NCI-H82 treated with DMSO at 0.1 percent for 48 hours (cell line): ENCODE measurements around the gene RTN1.
A peak's percentile ranks its signal among the peaks of the same experiment; 100 is the strongest.

Experiments used
- DNase-seq: peaks from one replicate; lab custom pipeline; 2025; ENCODE audit not compliant: unreplicated experiment; lab: John Stamatoyannopoulos, UW

RTN1 gene

DNA sequence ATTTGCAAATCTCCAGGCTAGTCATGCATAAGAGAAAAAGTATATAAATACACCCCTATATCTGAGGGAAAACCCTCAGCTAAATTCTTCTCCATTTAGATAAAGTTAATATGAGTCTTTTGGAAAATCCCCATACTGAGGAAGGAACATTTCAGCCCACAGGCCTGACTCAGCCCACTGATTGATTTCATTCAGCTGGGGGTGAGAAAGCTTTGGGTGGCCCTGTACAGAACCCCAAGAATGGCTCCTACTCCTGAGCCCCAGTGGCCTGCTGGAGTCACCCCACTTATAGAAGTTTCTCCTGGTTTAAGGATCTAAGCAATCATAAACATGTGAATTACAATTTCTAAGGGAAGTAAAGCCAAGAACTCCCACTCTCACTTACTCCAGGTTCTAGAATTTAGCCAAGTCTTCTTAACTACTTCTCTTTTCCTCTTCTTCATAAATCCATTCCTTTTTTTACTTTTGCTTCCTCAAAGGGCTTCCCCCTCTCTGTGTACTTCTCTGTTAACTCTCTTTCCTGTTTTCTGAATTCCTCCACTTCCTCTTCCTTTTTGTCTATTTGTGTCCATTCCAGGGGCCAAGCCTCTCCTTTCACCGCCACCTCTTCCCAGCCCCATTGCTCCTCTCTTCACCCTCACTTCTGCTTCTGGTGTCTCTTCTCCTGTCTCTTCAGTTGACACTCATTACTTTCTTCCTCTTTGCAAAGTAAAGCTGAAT, 21.0 kb downstream of the RTN1 start:
- no peak for DNase-seq

GRCh38 chr14:59848671-59849070, 21.9 kb downstream of the RTN1 start:
- no peak for DNase-seq

DNA sequence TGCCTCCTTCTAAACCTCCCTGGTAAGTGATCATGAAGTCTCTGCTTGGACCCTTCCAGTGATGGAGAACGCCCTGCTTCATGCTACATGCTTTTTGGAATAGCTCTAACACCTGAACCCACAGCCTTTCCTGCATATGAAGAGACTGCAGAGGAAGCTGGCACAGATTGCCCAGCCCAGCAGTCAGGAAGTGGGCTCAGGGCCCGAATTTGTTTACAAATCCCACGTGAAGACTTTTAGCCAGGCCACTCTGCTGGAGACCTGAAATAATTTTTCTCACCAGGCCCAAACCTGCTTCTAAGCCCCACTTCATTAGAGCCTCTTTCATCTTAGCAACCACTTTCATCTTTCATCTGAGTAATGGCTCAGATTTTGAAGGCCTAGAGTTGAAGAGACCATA, 22.9 kb downstream of the RTN1 start:
- DNase-seq = no peak

DNA sequence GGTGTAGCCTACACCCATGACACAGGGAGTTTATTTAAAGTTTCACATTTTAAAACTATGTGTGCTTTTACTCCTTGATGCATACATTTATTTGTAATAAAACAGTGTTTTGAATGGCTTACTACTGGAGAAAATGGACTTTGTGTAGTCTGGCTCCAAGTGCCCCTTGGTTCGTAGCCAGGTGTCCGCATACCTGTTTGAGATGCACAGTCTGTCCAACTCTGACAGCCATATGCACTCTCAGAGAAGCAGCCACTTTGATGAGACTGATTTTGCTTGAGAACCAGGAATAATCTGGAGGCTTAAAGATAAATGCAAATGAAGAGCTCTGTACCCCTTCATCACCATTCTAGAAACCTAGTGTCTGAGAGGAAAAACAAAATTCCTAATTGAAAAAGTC, 24.0 kb downstream of the RTN1 start:
- no peak for DNase-seq

DNA sequence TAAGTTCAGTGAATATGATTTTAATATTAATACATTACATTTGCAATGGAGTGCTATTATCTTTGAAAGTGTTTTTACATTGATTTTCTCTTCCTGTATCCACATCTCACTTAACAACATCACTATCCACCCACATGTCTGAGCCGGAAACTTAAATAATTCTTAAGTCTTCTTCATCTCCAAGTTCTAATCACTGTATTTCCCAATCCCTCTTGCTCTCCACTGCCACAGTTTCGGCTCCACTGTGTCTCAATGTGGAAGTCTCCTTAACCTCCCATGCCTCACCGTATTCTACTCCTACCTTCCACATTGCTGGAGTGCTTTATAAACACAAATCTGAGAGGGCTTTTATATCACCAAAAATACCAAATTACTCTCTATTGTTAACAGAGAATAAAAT, 25.3 kb downstream of the RTN1 start:
- DNase-seq = no peak

DNA sequence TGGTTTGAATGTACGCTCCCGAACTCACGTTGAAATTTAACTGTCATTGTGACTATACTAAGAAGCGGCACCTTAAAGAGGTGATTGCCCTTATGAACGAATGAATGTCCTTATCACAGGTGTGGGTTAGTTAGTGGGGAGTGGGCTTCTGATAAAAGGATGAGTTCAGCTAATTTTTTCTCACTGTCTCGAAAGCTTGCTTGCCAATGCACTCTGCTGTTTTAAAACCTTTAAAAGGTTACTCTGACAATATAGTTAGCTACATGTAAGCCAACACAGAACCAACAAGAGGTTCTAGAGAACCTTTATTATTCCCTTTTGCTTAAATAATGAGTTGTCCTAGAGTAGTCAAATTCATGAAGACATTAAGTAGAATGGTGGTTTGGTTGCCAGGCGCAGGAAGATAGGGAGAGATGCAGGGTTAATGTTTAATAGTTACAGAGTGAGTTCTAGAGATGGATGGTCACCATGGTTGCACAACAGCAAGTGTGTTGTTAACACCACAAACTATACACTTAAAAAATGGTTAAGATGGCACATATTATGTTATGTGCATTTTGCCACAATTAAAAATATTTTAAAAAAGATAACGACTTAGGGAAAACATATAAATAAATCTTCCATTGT, 26.3 kb downstream of the RTN1 start:
- DNase-seq = no peak

DNA sequence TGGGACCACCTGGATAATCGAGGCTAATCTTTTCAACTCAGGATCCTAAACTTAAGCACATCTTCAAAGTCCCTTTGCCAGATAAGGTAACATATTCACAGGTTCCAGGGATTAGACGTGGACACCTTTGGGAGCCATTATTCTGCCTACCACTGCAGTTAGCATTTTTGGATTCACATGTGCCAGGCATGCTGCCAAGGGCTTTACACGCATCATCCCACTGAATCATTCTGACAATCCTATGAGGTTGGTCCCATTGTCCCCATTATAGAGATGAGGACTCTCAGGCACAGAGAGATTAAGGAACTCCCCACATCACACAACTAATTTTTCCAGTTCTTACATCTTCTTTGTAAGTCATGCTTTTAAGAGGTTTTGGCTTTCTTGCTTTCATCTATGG, 34.5 kb downstream of the RTN1 start:
- DNase-seq = no peak

DNA sequence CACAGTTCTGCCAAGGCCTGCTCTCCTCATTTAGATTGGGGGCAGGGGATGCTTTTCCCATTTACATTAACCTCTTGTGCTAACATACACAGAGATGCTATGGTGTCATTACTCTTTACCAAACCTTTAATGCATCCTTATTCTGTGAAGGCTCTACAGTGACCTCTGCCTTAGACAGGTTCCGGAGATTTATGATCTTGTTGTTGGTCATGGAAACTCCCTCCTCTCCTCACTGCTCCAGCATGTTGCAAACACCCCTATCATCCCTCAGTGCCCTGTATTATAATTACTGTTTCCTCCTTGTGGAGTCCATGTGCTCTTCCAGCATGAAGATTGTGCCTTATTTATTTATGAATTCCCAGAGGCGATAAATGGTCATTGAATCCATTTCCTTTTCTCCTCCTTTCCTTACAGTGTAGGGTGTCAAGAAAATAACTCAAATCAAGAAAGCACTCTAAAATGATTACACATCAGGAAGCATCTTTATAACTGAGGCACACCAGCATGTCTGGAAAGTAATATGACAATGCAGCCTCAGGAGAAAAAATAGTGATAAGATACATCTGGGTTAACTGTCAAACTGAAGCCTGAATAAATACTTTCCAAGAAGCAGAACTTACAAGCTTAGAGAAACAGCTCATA, 37.8 kb downstream of the RTN1 start:
- DNase-seq = no peak

DNA sequence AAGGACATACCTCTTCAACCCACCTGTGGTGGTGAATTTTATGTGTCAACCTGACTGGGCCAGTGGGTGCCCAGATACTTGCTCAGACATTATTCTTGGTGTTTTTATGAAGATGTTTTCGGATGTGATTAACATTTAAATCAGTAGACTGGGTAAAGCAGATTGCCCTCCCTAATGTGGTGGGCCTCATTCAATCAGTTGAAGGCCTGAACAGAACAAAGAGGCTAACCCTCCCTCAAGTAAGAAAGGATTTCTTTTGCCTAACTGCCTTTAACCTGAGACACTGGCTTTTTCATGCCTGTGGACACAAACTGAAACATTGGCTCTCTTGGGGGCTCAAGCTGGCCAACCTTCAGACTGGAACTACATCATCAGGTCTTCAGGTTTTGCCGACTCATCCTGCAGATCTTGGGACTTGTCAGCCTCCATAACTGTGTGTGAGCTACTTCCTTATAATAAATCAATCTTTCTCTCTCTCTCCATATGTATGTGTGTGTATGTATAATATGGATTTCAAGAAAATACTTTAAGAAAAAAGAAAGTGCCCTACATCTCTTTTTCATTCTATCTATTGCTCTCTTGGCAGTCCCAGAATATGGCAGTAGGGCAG, 39.4 kb downstream of the RTN1 start:
- DNase-seq = no peak

GRCh38 chr14:59830338-59830734, 40.2 kb downstream of the RTN1 start:
- DNase-seq = peak; percentile 88

DNA sequence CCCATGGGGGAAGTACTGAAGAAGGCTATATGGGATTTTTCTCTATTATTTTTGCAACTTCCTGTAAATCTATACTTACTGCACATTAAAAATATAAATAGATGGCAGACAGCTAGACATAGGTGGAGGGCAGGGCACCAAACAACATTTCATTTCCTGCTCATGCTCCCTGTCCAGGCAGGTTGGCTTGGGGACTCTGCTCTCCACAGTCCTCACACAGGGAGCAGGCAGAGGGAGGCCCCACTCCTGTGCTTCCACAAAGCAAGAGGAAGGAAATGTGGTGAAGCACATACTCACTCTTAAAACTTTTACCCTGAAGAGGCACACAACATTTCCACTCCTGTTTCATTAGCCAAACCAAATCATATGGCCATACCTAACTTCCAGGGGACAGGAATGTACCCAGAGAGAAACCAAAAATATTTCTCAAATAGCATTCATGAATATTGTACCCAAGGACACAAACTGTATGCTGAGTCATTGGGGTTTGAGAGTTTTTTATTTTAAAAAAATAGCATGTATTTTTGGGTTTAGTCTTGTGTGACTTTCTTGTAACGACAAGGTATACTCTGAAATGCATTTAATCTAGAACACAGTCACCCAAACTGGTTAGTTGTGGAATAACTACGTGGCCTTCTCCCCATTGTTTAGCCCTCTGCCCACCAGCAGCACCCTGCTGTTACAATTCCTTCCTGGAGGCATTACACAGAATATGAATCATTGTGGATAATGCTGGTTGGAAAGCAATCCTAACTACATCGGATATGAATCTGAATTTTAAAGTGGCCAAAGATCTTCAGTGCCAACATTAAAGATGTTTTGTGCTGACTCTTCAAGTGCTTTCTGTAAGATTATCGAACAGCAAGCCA, 40.9 kb downstream of the RTN1 start:
- no peak for DNase-seq

DNA sequence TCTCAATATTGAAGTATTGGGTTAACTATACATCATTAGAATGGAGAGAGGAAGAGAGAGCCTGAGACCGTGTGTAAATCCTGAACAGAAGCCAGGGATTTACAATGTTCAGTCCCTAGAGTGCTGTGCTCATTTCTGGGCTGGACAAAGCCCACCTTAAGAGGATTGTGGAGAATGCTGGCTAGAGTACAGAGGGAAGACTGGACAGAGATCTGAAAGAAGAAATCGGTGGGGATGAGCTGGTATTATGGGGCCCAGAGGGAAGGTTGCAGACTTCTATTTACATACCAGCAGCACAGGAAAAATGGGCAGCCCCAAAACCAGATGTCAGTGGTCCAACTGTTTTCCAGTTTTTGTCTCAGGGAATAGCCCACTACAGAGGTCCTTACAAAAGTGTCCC, 42.3 kb downstream of the RTN1 start:
- peak; percentile 100 for DNase-seq

DNA sequence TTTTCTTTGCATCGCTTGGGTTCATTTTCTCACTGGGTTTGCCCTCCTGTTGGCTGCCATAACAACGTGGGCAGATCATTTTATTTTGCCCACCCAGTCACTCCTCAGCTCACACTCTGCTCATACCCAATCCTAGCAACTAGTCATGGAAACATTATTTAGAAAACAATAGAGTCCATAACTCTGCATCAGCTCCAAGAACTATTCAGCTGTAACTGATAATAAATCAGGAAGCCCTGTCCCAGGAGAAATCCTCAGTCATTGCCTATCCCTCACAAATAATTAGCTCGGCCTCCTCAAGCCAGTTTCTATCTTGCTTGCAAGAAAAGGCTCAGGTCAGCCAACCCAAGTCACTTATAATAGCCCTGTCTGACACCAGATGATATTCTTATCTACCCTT, 43.2 kb downstream of the RTN1 start:
- no peak for DNase-seq

DNA sequence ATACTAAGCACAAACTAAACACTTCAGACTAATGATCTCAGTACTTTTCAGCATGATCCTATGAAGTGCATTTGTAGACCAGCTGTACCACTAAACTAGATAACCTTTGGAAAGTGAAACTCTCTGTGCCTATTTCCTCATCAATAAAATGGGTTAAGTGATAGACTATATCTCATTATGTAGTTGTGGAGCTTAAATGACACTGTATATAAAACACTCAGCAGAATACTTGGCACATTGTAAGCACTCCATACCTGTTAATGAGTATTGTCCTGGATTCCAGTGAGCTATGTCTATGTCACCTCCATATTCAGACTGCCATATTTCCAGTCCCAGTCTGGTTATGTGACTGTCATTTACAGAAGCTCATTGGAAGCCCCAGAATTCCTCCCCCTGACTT, 44.4 kb downstream of the RTN1 start:
- DNase-seq = no peak

GRCh38 chr14:59823179-59823578, 47.4 kb downstream of the RTN1 start:
- no peak for DNase-seq

GRCh38 chr14:59819446-59820088, 51.0 kb downstream of the RTN1 start:
- DNase-seq = no peak

DNA sequence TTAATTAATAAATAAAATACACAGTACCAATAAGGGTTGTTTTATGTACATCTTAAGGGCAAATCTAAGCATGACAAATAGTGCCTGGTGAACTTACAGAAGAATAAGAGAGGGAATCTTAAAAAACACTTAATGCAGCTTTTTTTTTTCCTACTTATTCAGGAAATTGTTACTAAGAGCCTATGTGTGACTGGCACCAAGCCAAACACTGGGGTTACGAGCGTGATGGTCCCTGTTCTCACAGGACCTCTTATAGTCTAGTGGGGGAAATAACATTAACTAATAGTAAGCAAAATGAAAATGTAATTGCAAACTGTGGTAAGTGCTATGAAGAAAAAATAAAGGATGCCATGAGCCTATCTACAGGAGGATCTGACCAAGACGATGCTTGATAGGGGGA, 53.6 kb downstream of the RTN1 start:
- DNase-seq = no peak

DNA sequence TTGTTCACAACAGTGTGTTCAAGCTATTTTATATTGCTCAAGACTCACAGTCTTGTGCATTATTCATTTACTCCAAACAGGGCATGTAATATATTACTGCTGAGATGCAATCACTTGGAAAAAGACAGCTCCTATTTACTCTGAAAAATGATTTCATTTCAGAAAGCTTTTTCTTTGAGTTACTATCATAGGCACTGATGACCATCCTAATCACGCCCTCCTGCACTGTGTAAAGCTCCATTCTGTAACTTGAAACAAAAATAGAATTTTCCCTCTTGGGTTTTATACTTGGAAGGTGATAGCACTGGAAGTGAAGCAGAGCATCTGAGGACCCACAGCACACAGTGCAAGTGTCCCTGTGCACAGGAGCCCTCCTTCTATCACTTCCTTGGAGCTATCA, 55.6 kb downstream of the RTN1 start:
- DNase-seq = no peak

DNA sequence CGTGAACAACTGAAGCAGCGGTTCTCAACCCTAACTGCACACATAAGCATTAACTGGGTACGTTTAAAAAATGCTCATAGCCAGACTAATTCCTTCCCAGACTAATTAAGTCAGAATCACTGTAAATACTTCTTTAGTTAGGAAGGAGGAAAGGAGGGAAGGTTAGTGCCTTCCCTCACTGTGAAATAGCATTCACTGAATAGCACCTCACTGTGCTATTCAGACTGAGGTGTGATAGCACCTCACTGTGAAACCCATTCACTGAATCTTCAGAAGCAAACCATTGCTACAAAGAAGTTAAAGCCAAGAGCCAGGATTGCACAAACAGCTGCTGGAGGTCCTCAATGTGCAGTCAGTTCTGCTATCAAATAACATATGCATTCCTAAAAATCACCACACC, 58.8 kb downstream of the RTN1 start:
- DNase-seq = no peak

- no peak for DNase-seq
These were observed 59.5 kb downstream of the RTN1 start for GRCh38 chr14:59811073-59811472.

GRCh38 chr14:59803052-59803540, 67.5 kb downstream of the RTN1 start:
- DNase-seq = no peak
